ENCODE data around the gene GPT2.
"Not testable (repeated sequence)": the region's sequence is repeated elsewhere in the genome, so short reads cannot be mapped to it uniquely, and the experiment has no call there.

The GPT2 gene

GRCh38 chr16:46854846-46855245 lies 29.3 kb upstream of the GPT2 start:
- no peak overlapping the region for H3K4me3 ChIP-seq (ENCODE audit: low read length)
- no peak for TF ChIP-seq CTCF (conservative IDR thresholded peaks at IDR 0.05; ENCODE audit: low read depth, low read length)
- DNase-seq (ENCODE audit: low read depth): no peak

GRCh38 chr16:46855389-46855788 lies 28.8 kb upstream of the GPT2 start:
- TF ChIP-seq CTCF (conservative IDR thresholded peaks at IDR 0.05; ENCODE audit: low read depth, low read length): no peak
- no peak for DNase-seq (ENCODE audit: low read depth)
- no peak overlapping the region for H3K4me3 ChIP-seq (ENCODE audit: low read length)

- peak; percentile 60 for TF ChIP-seq CTCF (conservative IDR thresholded peaks at IDR 0.05; ENCODE audit: low read depth, low read length)
- H3K4me3 ChIP-seq (ENCODE audit: low read length): no peak overlapping the region
- peak; percentile 15 for DNase-seq (ENCODE audit: low read depth)
These were observed 26.7 kb upstream of the GPT2 start for GRCh38 chr16:46857368-46857945.

- no peak for TF ChIP-seq CTCF (conservative IDR thresholded peaks at IDR 0.05; ENCODE audit: low read depth, low read length)
- no peak overlapping the region for H3K4me3 ChIP-seq (ENCODE audit: low read length)
- no peak for DNase-seq (ENCODE audit: low read depth)
These were observed 26.0 kb upstream of the GPT2 start for GRCh38 chr16:46858151-46858550.

GRCh38 chr16:46859719-46860152 lies 24.4 kb upstream of the GPT2 start:
- H3K4me3 ChIP-seq (ENCODE audit: low read length): no peak overlapping the region
- DNase-seq (ENCODE audit: low read depth): no peak
- TF ChIP-seq CTCF (conservative IDR thresholded peaks at IDR 0.05; ENCODE audit: low read depth, low read length): no peak

- no peak for DNase-seq (ENCODE audit: low read depth)
- no peak for TF ChIP-seq CTCF (conservative IDR thresholded peaks at IDR 0.05; ENCODE audit: low read depth, low read length)
- no peak overlapping the region for H3K4me3 ChIP-seq (ENCODE audit: low read length)
These were observed 21.4 kb upstream of the GPT2 start for GRCh38 chr16:46862555-46863447.

GRCh38 chr16:46866286-46866685 lies 17.9 kb upstream of the GPT2 start:
- DNase-seq (ENCODE audit: low read depth): no peak
- no peak for TF ChIP-seq CTCF (conservative IDR thresholded peaks at IDR 0.05; ENCODE audit: low read depth, low read length)
- no peak overlapping the region for H3K4me3 ChIP-seq (ENCODE audit: low read length)

GRCh38 chr16:46867486-46867885 lies 16.7 kb upstream of the GPT2 start:
- not testable (repeated sequence) for H3K4me3 ChIP-seq (ENCODE audit: low read length); DNase-seq (ENCODE audit: low read depth)

- not testable (repeated sequence) for H3K4me3 ChIP-seq (ENCODE audit: low read length); DNase-seq (ENCODE audit: low read depth)
These were observed 15.3 kb upstream of the GPT2 start for GRCh38 chr16:46868891-46869290.
